ENCODE data around the gene MYO1G.

DNA sequence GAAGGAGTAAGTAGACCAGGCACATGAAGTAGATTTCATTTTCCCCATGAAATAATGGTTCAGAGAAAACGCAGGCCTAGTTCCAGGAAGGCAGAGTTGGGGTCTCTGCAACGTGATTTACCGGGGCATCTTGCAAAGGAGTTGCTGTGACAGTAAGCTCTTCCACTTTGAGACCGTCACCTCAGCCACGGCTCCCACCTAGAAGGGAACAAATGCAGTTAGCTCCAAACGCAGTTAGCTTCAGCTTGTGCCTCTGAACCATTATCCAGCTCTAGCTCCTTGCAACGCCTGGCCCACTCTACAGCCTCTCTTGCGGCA is 7.0 kb upstream of the MYO1G start:
- TF ChIP-seq, protein P1, sequence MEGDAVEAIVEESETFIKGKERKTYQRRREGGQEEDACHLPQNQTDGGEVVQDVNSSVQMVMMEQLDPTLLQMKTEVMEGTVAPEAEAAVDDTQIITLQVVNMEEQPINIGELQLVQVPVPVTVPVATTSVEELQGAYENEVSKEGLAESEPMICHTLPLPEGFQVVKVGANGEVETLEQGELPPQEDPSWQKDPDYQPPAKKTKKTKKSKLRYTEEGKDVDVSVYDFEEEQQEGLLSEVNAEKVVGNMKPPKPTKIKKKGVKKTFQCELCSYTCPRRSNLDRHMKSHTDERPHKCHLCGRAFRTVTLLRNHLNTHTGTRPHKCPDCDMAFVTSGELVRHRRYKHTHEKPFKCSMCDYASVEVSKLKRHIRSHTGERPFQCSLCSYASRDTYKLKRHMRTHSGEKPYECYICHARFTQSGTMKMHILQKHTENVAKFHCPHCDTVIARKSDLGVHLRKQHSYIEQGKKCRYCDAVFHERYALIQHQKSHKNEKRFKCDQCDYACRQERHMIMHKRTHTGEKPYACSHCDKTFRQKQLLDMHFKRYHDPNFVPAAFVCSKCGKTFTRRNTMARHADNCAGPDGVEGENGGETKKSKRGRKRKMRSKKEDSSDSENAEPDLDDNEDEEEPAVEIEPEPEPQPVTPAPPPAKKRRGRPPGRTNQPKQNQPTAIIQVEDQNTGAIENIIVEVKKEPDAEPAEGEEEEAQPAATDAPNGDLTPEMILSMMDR (conservative IDR thresholded peaks at IDR 0.05; ENCODE audit: low read depth, low read length): no peak
- no peak for TF ChIP-seq EZH2 (IDR thresholded peaks at IDR 0.05; ENCODE audit: borderline replicate concordance, low read depth, low read length, poor library complexity, severe bottlenecking)
